ENCODE data around the gene OR6Y1. TPM values are rescaled to one million over a fixed set of nuclear protein-coding genes. Genes with fewer than 3 reads are reported as not detected.
A peak's percentile ranks its signal among the peaks of the same experiment; 100 is the strongest.

The OR6Y1 gene
- total and polyA plus RNA-seq, 2 experiments from 2014 or later = not detected

DNA sequence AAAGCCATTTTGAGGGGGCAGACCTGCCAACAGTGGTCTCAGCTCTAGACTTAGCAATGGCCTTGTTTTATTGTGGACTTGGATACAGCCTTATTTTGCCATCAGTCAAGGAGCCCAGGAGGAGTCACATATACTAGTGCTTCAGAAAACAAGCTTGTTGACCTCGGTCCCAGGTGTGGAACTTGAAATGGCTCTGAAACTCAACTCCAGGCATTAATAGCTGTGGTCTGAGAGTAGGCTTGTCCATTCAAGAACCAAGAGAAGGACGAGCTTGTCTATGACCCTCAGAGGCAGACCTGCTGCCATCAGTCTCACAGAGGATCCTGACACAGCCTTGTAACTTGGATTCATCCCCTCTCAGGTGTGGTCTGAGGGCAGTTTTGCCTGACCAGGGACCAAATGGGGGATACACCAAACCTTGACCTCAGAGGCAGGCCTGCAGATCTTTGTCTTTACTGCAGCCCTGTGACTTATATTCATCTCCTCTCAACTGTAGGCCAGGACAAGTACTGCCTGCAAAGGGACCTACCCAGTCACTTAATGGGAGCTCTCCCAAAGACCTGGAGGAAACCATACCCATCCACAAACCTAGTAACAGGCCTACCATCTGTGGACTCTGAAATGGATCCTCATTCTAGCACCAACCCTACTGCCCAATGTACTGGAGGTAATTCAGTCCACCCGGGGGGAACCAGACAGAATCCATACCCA is 33.1 kb downstream of the OR6Y1 start:
- TF ChIP-seq, protein P1, sequence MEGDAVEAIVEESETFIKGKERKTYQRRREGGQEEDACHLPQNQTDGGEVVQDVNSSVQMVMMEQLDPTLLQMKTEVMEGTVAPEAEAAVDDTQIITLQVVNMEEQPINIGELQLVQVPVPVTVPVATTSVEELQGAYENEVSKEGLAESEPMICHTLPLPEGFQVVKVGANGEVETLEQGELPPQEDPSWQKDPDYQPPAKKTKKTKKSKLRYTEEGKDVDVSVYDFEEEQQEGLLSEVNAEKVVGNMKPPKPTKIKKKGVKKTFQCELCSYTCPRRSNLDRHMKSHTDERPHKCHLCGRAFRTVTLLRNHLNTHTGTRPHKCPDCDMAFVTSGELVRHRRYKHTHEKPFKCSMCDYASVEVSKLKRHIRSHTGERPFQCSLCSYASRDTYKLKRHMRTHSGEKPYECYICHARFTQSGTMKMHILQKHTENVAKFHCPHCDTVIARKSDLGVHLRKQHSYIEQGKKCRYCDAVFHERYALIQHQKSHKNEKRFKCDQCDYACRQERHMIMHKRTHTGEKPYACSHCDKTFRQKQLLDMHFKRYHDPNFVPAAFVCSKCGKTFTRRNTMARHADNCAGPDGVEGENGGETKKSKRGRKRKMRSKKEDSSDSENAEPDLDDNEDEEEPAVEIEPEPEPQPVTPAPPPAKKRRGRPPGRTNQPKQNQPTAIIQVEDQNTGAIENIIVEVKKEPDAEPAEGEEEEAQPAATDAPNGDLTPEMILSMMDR (IDR thresholded peaks at IDR 0.05; ENCODE audit: low read depth, low read length) = no peak
- Histone ChIP-seq H3K4me3 (no peak overlapping the region), H3K27ac (no peak overlapping the region), H3K4me1 (ENCODE audit: low read depth) (no peaks in the 10 kb centered on the region), H3K9me3 (ENCODE audit: low read depth) (no peaks in the 10 kb centered on the region), H3K36me3 (no peaks in the 10 kb centered on the region), H3K27me3 (no peaks in the 10 kb centered on the region)
- DNase-seq (ENCODE audit: low read depth in 1 of 2, low spot score in 1 of 2) = no peak

DNA sequence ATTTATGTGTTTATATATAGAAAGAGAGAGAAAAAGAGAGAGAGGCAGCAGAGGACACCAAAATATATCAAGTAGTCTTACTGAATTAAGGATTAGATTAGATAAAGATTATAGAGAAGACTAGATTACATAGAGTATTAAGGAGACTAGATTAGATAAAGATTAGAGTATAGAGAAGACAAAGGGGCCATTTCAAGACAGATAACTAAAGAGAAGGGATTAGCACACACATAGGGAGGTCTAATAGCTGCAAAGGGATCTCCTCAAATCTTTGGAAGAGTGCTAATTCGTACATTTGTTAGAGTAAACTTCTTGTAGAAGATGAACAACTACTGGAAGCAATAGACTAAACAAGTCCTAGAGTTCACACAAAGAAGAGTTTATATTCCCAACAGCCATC is 34.2 kb downstream of the OR6Y1 start:
- no peaks in the 10 kb centered on the region for H3K36me3 ChIP-seq
- H3K4me1 ChIP-seq (ENCODE audit: low read depth) = no peaks in the 10 kb centered on the region
- H3K4me3 ChIP-seq = no peak overlapping the region
- H3K9me3 ChIP-seq (ENCODE audit: low read depth) = no peaks in the 10 kb centered on the region
- H3K27ac ChIP-seq = no peak overlapping the region
- DNase-seq (ENCODE audit: low read depth in 1 of 2, low spot score in 1 of 2) = no peak
- TF ChIP-seq, protein P1 (IDR thresholded peaks at IDR 0.05; ENCODE audit: low read depth, low read length) = no peak
- H3K27me3 ChIP-seq = no peaks in the 10 kb centered on the region

DNA sequence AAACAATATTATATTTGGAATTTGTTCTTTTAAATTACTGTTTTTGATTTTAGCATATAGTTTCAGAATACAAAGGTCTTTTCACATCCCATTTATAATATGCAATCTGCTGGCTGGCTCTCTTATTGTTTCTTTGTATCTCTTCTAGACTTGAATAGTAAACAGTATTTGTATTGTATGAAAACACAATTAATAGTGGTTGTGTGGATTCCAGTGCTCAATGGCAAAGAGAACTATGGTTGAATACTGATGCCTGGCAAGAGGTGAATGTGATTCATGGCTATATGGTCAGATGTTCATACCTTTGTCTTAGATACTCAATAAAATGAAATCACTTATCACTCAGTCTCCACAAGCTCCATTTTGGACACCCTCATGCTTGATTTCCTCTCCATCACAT is 37.2 kb downstream of the OR6Y1 start:
- no peak overlapping the region for H3K27ac ChIP-seq
- no peaks in the 10 kb centered on the region for H3K9me3 ChIP-seq (ENCODE audit: low read depth)
- no peak for DNase-seq (ENCODE audit: low read depth in 1 of 2, low spot score in 1 of 2)
- no peaks in the 10 kb centered on the region for H3K4me1 ChIP-seq (ENCODE audit: low read depth)
- H3K4me3 ChIP-seq = no peak overlapping the region
- no peaks in the 10 kb centered on the region for H3K36me3 ChIP-seq
- TF ChIP-seq, protein P1 (IDR thresholded peaks at IDR 0.05; ENCODE audit: low read depth, low read length) = no peak
- no peaks in the 10 kb centered on the region for H3K27me3 ChIP-seq

DNA sequence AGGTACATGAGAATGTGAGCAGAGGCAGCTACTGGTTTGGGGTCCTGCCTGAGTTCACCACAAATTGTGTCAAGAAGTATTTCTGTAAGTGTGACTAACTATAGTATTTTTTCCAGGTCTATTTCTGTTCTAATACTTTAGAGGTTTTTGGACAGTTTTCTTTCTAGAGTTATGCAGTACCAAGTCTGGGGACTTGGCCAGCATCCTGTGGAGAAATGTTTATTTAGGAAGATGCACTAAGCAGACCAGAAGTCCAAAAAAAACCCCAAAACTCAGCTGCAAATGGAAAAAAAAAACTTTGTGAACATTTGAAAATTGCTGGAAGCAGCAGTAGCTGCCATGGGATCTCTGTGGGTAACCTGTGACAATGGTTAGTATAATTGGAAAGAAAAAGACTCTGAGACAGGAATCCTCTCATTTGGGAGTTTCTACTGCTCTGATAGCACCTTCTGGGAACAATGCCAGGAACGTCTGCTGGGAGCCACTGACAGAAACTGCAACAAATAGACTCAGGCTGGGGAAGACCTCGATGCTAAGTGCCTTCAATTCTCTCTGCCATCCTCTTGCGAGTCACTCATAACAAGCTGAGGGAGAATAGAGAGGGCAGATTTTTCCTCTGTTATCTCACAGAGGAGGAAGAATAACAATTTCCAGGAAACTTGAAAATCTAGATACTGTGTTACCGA is 44.6 kb downstream of the OR6Y1 start:
- Histone ChIP-seq H3K9me3 (ENCODE audit: low read depth) (no peaks in the 10 kb centered on the region), H3K27me3 (no peaks in the 10 kb centered on the region), H3K4me1 (ENCODE audit: low read depth) (peaks cover 20% of the 10 kb centered on the region), H3K27ac (peak overlapping the region; percentile 47), H3K36me3 (no peaks in the 10 kb centered on the region), H3K4me3 (no peak overlapping the region)
- DNase-seq (ENCODE audit: low read depth in 1 of 2, low spot score in 1 of 2) = peak; percentile 41 to 80
- TF ChIP-seq, protein P1 (IDR thresholded peaks at IDR 0.05; ENCODE audit: low read depth, low read length) = no peak

DNA sequence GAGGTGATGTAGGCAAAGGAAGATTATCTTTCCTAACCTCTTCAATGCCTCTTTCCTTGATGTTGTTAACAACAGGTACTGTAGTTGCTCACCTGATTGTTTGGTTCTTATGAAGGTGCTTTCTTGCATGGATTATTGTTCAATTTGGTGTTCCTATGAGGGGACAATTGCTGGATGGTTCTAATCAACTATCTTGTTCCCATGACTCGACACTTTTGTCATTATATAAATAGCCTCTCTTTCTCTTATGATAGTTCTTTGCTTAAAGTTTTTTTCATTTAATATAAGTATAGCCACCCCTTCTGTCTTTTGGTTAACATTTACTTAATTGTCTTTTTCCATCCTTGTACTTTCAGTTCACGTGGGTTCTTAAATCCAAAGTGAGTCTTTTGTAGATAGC is 46.7 kb downstream of the OR6Y1 start:
- Histone ChIP-seq H3K36me3 (no peaks in the 10 kb centered on the region), H3K4me1 (ENCODE audit: low read depth) (peaks cover 20% of the 10 kb centered on the region), H3K4me3 (no peak overlapping the region), H3K9me3 (ENCODE audit: low read depth) (no peaks in the 10 kb centered on the region), H3K27me3 (no peaks in the 10 kb centered on the region), H3K27ac (no peak overlapping the region)
- TF ChIP-seq, protein P1 (IDR thresholded peaks at IDR 0.05; ENCODE audit: low read depth, low read length) = no peak
- no peak for DNase-seq (ENCODE audit: low read depth in 1 of 2, low spot score in 1 of 2)

Data from cardiac muscle cell (in vitro differentiated cells and primary cell).